HuH-7 (cell line): Measurements from ENCODE around the gene E4F1.
A peak's percentile ranks its signal among the peaks of the same experiment; 100 is the strongest.

ENCODE experiments used
- DNase-seq: peaks from one replicate; pipeline ENCODE4 v3.0.0; 2011; ENCODE audit warnings: low spot score

The E4F1 gene

GRCh38 chr16:2223221-2223941 lies at the start of gene E4F1:
E4F1 (plus strand) TSS chr16:2223591; CDS start chr16:2223614, 23 bp downstream.
- DNase-seq, result peak; percentile 97

GRCh38 chr16:2173916-2174315 lies 49.5 kb upstream of the E4F1 start:
- no peak for DNase-seq

- no peak for DNase-seq
These were observed 48.8 kb upstream of the E4F1 start for GRCh38 chr16:2174396-2175131.

- no peak for DNase-seq
These were observed 47.9 kb upstream of the E4F1 start for GRCh38 chr16:2175454-2175853.

- no peak for DNase-seq
These were observed 47.3 kb upstream of the E4F1 start for GRCh38 chr16:2176047-2176446.

- DNase-seq, result no peak
These were observed 46.3 kb upstream of the E4F1 start for GRCh38 chr16:2177101-2177500.

- no peak for DNase-seq
These were observed 45.8 kb upstream of the E4F1 start for GRCh38 chr16:2177561-2177960.

- no peak for DNase-seq
These were observed 44.9 kb upstream of the E4F1 start for GRCh38 chr16:2178321-2179106.

- no peak for DNase-seq
These were observed 44.3 kb upstream of the E4F1 start for GRCh38 chr16:2179107-2179501.

- DNase-seq, result no peak
These were observed 43.8 kb upstream of the E4F1 start for GRCh38 chr16:2179576-2179975.

GRCh38 chr16:2180461-2180860 lies 42.9 kb upstream of the E4F1 start:
- no peak for DNase-seq

GRCh38 chr16:2180962-2181923 lies 42.1 kb upstream of the E4F1 start:
- no peak for DNase-seq

GRCh38 chr16:2181952-2182351 lies 41.4 kb upstream of the E4F1 start:
- no peak for DNase-seq

- DNase-seq, result no peak
These were observed 39.7 kb upstream of the E4F1 start for GRCh38 chr16:2183671-2184070.

GRCh38 chr16:2184346-2184745 lies 39.0 kb upstream of the E4F1 start:
- no peak for DNase-seq

GRCh38 chr16:2184962-2185361 lies 38.4 kb upstream of the E4F1 start:
- no peak for DNase-seq

- no peak for DNase-seq
These were observed 37.3 kb upstream of the E4F1 start for GRCh38 chr16:2186064-2186463.

GRCh38 chr16:2186505-2186904 lies 36.9 kb upstream of the E4F1 start:
- no peak for DNase-seq

GRCh38 chr16:2187212-2187611 lies 36.2 kb upstream of the E4F1 start:
- no peak for DNase-seq

GRCh38 chr16:2188395-2188794 lies 35.0 kb upstream of the E4F1 start:
- no peak for DNase-seq

GRCh38 chr16:2189252-2189893 lies 34.0 kb upstream of the E4F1 start:
- DNase-seq, result no peak
